ENCODE results near the gene SELENOV.
"Not testable (repeated sequence)": the region's sequence is repeated elsewhere in the genome, so short reads cannot be mapped to it uniquely, and the experiment has no call there.

The SELENOV gene, protein sequence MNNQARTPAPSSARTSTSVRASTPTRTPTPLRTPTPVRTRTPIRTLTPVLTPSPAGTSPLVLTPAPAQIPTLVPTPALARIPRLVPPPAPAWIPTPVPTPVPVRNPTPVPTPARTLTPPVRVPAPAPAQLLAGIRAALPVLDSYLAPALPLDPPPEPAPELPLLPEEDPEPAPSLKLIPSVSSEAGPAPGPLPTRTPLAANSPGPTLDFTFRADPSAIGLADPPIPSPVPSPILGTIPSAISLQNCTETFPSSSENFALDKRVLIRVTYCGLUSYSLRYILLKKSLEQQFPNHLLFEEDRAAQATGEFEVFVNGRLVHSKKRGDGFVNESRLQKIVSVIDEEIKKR

DNA sequence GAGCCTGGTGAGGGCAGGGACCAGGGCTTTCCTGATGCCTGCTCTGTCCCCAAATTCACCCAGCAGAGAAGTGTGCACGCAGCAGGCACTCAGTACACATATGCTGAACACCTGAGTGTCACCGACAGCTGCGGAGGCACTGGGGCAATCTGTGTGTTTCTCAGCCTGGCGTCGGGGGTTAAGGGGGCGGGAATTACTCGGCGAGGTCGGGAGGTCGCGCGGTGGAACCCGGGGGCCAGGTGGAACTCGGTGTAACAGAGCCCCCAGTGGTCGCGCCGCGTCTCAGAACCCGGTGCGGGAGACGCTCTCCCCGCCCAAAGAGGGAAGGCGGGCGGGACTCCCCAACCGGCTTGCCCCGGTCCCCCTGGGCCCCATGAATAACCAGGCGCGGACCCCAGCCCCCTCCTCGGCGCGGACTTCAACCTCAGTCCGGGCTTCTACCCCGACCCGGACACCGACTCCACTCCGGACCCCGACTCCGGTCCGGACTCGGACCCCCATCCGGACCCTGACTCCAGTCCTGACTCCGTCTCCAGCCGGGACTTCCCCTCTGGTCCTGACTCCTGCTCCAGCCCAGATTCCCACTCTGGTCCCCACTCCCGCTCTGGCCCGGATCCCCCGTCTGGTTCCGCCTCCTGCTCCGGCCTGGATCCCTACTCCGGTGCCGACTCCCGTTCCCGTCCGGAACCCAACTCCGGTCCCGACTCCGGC, at the start of gene SELENOV:
SELENOV (plus strand) TSS at position 300 of the 711 bp plus-strand sequence; CDS start at position 374, 74 bp downstream.
- TF ChIP-seq POLR2A (IDR thresholded peaks at IDR 0.05; ENCODE audit: low read depth, low read length) = no peak
- DNase-seq (ENCODE audit: insufficient read length, low spot score) = no peak
- FAIRE-seq = no peak

DNA sequence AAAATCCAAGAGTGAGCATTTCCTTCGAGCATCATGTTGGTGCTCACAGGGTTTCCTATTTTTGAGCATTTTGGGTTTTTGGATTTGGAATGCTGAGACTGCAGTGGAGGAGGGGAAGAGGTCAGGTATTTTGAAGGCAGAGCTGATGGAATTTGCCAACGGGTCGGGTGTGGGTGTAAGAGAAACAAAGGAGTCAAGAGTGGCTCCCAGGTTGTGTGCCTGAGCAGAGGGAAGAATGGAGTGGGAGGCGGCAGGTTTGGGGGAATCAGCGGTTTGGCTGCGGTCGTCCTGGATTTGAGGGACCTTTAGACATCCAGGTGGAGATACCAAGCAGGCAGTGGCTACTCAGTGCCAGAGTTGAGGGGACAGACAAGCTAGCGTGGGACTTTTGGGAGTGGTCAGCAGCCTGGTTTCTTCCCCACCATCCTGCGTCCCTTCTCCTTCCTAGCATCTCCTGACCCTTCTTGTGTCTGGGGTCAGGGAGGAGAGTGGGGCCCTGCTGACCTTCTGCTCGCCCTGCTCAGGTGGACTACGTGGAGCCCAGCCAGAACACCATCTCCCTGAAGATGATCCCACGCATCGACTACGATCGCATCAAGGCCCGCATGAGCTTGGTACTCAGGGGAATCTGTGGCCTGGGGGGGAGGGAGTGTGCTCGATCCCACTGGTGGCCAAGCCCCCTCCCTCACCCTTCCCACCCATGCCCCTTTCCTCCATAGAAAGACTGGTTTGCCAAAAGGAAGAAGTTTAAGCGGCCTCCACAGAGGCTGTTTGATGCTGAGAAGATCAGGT, 48.8 kb upstream of the SELENOV start:
- FAIRE-seq = no peak
- DNase-seq (ENCODE audit: insufficient read length, low spot score) = no peak
- TF ChIP-seq POLR2A (IDR thresholded peaks at IDR 0.05; ENCODE audit: low read depth, low read length) = no peak

- no peak for DNase-seq (ENCODE audit: insufficient read length, low spot score)
- no peak for FAIRE-seq
- TF ChIP-seq POLR2A (IDR thresholded peaks at IDR 0.05; ENCODE audit: low read depth, low read length) = no peak
Measured at GRCh38 chr19:39467941-39468340, 47.0 kb upstream of the SELENOV start.

DNA sequence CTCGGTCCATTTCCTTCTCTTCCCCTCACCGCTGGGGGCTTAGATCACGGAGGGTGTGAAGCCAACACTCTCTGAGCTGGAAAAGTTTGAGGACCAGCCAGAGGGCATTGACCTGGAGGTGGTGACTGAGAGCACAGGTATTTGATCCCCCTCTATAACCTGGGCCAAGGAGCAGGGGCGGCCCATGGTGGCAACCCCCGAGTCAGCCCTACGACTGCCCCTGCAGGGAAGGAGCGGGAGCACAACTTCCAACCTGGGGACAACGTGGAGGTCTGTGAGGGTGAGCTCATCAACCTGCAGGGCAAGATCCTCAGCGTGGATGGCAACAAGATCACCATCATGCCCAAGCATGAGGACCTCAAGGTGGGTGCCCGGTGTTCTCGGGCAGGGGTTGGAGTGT, 45.9 kb upstream of the SELENOV start:
- FAIRE-seq = no peak
- DNase-seq (ENCODE audit: insufficient read length, low spot score) = no peak
- TF ChIP-seq POLR2A (IDR thresholded peaks at IDR 0.05; ENCODE audit: low read depth, low read length) = no peak

DNA sequence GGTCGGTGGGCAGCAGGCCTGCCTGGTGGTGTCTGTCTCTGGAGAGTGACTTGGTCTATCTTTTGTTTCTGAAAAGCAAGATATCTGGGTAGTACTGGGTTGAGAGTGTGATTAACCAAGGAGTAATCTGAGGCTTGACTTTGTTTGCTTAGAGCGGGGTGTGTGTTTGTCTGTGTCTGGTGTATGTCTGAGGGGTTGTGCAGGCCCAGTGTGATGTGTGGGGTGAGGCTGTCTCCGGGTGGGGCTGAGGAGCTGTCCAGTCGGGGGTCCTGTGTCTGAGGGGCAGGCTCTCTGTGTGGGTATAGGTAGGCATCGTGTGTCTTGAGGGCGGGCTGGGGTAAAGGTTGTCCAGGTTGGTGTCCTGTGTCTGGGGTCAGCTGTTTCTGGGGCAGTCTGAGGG, 45.4 kb upstream of the SELENOV start:
- DNase-seq (ENCODE audit: insufficient read length, low spot score) (no peak), FAIRE-seq (no peak)
- no peak for TF ChIP-seq POLR2A (IDR thresholded peaks at IDR 0.05; ENCODE audit: low read depth, low read length)

- DNase-seq (ENCODE audit: insufficient read length, low spot score) (no peak), FAIRE-seq (no peak)
- TF ChIP-seq POLR2A (IDR thresholded peaks at IDR 0.05; ENCODE audit: low read depth, low read length) = no peak
Measured at GRCh38 chr19:39470724-39471339, 44.1 kb upstream of the SELENOV start.

GRCh38 chr19:39471756-39472536, 43.0 kb upstream of the SELENOV start:
- FAIRE-seq = no peak
- TF ChIP-seq POLR2A (IDR thresholded peaks at IDR 0.05; ENCODE audit: low read depth, low read length) = no peak
- no peak for DNase-seq (ENCODE audit: insufficient read length, low spot score)

GRCh38 chr19:39472746-39473442, 42.0 kb upstream of the SELENOV start:
- DNase-seq (ENCODE audit: insufficient read length, low spot score) = no peak
- FAIRE-seq = no peak
- TF ChIP-seq POLR2A (IDR thresholded peaks at IDR 0.05; ENCODE audit: low read depth, low read length) = no peak

DNA sequence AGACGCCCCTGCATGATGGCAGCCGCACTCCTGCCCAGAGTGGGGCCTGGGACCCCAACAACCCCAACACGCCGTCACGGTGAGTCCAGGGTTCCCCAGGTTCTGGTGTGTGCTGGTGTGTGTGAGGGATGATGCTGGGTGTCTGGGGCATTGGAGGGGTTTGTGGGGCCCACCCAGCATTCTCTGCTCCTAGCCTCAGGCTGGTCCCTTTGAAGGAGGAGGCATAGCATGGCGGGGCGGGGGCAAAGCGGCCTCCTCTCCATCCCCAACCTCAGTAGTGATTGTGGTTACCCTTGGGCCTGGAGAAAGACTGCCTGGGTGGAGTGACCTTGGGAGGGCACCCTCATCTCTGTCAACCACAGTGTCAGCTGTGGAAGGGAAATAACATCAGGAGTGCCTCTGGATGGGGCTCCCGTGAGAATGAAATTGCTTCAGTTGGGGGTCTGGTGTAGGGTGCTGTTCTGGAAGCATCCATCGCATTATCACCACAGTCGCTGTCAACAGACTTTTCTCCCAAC, 41.4 kb upstream of the SELENOV start:
- no peak for FAIRE-seq
- no peak for DNase-seq (ENCODE audit: insufficient read length, low spot score)
- TF ChIP-seq POLR2A (IDR thresholded peaks at IDR 0.05; ENCODE audit: low read depth, low read length) = no peak

DNA sequence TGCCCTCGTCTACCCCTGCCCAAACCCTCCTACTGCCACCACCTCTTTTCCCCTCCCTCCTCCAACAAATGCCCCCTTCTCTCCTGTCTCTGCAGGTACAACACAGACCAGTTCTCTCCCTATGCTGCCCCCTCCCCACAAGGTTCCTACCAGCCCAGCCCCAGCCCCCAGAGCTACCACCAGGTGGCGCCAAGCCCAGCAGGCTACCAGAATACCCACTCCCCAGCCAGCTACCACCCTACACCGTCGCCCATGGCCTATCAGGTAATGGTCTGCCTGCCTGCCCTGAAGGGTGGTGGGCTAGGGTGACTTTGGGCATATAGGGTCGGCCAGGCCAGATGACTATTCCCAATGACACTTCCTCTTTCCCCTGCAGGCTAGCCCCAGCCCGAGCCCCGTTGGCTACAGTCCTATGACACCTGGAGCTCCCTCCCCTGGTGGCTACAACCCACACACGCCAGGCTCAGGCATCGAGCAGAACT, 40.8 kb upstream of the SELENOV start:
- TF ChIP-seq POLR2A (IDR thresholded peaks at IDR 0.05; ENCODE audit: low read depth, low read length) = no peak
- FAIRE-seq = no peak
- no peak for DNase-seq (ENCODE audit: insufficient read length, low spot score)

DNA sequence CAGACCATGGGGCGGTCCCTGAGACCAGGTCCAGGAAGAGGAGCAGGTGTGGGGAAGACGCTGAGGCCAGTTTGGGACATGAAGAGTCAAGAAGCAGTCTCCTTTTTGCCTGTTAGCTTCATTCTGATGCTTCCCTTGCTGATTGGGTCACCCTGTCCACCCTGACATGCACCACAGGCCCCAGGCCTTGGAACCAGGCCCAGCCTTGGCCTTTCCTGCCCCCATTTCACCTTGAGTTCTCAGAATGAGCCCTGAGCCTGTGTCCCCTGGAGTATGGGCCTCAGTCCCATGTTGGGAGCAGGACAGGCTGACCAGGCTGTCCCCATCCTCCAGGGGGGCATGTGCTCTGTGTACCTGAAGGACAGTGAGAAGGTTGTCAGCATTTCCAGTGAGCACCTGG, 39.2 kb upstream of the SELENOV start:
- TF ChIP-seq POLR2A (IDR thresholded peaks at IDR 0.05; ENCODE audit: low read depth, low read length) = no peak
- no peak for FAIRE-seq
- no peak for DNase-seq (ENCODE audit: insufficient read length, low spot score)

DNA sequence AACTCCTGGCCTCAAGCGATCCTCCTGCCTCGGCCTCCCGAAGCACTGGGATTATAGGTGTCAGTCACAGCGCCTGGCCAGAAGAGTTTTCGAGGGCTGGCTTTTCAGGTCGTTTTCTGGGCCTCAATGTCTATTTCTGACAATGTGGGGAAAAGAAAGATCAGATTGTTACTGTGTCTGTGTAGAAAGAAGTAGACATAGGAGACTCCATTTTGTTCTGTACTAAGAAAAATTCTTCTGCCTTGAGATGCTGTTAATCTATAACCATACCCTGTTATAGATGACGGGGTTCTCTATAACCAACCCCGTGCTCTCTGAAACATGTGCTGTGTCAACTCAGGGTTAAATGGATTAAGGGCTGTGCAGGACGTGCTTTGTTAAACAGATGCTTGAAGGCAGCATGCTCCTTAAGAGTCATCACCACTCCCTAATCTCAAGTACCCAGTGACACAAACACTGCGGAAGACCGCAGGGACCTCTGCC, 35.6 kb upstream of the SELENOV start:
- not testable (repeated sequence) for FAIRE-seq; DNase-seq (ENCODE audit: insufficient read length, low spot score)

All from H54 (cell line).